ENCODE results near the gene ANXA1.
"Not testable (repeated sequence)": the region's sequence is repeated elsewhere in the genome, so short reads cannot be mapped to it uniquely, and the experiment has no call there.

The ANXA1 gene, protein sequence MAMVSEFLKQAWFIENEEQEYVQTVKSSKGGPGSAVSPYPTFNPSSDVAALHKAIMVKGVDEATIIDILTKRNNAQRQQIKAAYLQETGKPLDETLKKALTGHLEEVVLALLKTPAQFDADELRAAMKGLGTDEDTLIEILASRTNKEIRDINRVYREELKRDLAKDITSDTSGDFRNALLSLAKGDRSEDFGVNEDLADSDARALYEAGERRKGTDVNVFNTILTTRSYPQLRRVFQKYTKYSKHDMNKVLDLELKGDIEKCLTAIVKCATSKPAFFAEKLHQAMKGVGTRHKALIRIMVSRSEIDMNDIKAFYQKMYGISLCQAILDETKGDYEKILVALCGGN

GRCh38 chr9:73151653-73152542 lies at the start of gene ANXA1:
ANXA1 (plus strand) TSS chr9:73151865; CDS start chr9:73158536, 6,671 bp downstream.
- no peak for DNase-seq

- no peak for DNase-seq
Measured at GRCh38 chr9:73104342-73104741, 47.3 kb upstream of the ANXA1 start.

GRCh38 chr9:73104921-73105320 lies 46.7 kb upstream of the ANXA1 start:
- no peak for DNase-seq

- DNase-seq: not testable (repeated sequence)
Measured at GRCh38 chr9:73107489-73108069, 44.1 kb upstream of the ANXA1 start.

- DNase-seq: no peak
Measured at GRCh38 chr9:73114058-73114457, 37.6 kb upstream of the ANXA1 start.

DNA sequence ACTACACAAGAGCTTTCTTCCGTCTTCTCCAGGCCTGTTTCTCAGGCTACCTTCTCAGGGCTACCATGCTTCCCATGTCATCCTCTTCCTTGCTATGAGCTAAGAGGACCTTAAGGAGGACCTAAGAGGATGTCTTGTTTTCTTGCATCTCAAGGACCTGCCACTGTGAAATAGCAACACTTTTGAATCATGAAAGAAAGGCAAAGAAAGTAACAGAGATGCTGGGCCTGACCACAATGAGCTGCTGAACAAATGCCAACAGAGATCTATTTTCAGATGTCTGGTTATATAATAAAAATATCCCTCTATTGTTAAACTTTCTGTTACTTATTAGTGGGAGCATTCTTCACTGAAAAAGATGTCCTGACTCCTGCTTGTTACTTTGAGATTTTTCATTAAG lies 36.7 kb upstream of the ANXA1 start:
- no peak for DNase-seq

DNA sequence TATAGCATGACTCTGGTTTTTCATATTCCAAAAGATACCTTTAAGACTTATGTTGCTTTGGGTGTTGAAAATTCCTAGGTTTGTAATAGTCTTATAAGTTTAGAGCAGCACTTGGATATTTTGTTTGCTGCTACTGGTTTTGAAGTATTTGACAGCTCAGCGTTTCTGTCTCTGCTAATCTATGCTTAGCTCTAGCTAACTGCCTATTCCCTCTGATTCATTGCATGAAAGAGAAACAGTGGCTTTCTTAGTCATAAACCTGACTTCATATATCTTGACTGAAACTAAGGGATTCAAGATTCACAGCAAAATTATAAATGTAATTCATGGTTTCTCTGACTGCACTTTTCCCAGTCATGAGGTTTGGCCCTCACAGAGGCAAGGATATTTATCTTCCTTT lies 35.6 kb upstream of the ANXA1 start:
- no peak for DNase-seq

GRCh38 chr9:73116880-73117279 lies 34.8 kb upstream of the ANXA1 start:
- DNase-seq: no peak

- no peak for DNase-seq
Measured at GRCh38 chr9:73118286-73118685, 33.4 kb upstream of the ANXA1 start.

DNA sequence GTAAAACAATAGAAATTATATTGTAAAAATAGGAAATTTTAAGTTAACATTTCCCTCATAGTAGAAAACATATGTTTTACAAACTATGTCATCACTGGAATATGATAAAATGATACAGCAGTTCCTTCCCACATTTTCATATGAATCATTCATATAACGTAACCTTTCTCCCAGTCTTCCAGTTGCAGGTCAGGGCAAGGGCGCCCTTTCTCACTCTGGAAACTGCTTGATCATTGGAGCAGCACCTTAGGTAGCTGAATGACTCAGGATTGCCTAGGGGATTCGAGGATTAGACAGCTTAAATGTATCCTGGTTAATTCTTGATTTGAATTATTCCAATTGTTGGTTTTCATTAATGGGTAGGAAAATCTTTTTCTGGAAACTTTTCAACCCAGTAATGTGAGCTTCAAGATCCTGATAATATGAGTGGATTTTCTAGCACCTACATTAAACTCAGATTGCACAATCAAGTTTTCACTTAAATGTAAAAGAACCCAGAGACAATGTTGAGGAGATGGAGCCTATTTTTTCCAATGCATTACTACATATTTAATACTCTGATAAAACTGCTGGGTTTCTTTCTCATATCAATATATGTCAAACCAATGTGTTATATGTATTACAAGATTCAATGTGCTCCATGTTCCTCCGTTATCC lies 32.6 kb upstream of the ANXA1 start:
- no peak for DNase-seq

GRCh38 chr9:73121375-73121935 lies 30.2 kb upstream of the ANXA1 start:
- DNase-seq: no peak

GRCh38 chr9:73125651-73126050 lies 26.0 kb upstream of the ANXA1 start:
- DNase-seq: no peak

DNA sequence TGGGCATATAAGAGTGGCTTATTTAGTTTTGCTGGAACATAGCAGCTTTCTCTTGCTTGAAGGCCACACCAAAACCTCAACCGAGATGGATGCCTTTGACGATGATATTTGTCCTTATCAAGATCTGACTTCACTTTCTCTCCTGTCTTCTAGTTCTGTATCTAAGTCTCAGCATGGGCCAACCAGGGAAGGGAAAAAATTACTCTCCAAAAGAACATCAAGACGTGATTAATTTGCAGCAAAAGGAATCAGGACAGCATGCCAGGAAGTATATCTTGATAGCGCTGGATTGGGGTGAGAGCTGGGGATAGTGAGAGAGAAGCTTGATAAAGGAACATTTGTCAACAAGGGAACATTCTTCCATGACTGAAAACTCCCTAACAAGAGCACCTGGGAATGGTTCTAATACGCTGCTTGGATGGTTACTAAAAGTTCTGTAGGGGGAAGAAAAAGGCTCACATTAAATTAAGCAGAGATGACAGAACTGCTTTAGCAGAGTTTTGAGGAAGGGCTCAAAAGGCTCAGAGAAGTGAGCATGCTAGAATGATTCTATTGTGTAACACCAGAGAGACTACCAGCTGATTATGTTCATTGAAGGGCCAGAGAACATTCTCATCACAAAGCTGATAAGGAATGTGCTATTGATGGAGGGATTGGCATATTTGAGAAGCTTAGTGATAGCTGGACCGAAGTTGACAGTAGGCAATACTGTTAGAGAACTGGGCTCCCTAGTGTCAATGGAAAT lies 21.6 kb upstream of the ANXA1 start:
- DNase-seq: no peak

DNA sequence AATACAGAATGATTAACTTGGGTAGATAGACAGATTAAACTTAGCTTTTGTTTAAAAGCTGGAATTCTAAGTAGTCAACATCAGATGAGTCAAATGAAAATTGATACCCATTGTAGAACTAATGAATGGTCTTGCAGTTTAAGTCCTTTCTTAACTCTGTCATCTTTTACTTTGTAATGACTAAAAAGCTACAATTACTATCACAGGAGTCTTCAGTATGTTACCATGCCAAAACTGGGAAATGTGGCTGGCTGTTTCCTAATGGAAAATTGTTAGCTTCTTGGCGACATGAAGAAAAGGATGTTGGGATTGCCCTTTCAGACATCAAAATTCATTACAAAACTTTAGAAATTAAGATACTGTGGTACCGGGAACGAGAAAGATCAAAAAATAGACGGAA lies 20.2 kb upstream of the ANXA1 start:
- DNase-seq: no peak

GRCh38 chr9:73132034-73132776 lies 19.5 kb upstream of the ANXA1 start:
- no peak for DNase-seq

- DNase-seq: no peak
Measured at GRCh38 chr9:73133022-73133651, 18.5 kb upstream of the ANXA1 start.

- DNase-seq: no peak
Measured at GRCh38 chr9:73133921-73134407, 17.7 kb upstream of the ANXA1 start.

GRCh38 chr9:73135394-73135793 lies 16.3 kb upstream of the ANXA1 start:
- DNase-seq: no peak

DNA sequence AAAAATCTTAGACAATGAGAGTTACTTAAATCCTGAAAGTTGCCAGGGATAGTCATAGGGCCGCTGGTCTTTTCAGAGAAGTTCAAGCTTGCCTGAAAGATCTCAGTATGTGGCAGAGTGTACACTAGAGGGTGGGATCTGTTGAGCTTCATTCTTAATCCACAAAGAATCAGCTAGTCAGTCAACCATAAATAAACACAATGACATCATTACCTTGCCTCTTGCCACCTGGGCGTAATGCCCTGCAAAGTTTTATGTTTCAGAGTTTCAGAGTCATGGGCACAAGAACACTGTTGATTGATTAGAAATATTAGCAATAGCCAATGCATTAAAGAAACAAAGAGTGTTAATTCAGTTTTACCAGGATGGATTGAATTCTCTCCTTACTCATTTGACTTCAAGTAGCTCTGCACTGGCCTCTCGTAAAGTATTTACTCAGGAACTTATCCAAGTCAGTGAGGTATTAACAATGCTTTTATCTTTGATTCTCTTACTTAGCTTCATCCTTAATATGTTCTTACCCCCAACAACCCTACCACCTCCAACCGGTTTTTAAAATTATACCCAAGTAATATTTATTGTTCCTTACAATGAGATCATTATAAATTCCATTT lies 14.3 kb upstream of the ANXA1 start:
- DNase-seq: no peak

GRCh38 chr9:73137914-73138313 lies 13.8 kb upstream of the ANXA1 start:
- no peak for DNase-seq

Measured in NCI-H2227 treated with DMSO at 0.1 percent for 48 hours (cell line).